ENCODE results near the gene MLXIP.

GRCh38 chr12:122171399-122171798, 92.8 kb downstream of the MLXIP start:
- TF ChIP-seq CTCF (IDR thresholded peaks at IDR 0.05; ENCODE audit: poor library complexity, severe bottlenecking) (no peak), POLR2AphosphoS5 (IDR thresholded peaks at IDR 0.05) (no peak), SMC3 (conservative IDR thresholded peaks at IDR 0.05; ENCODE audit: poor library complexity) (no peak), EP300 (conservative IDR thresholded peaks at IDR 0.05; ENCODE audit: poor library complexity, severe bottlenecking) (no peak), REST (IDR thresholded peaks at IDR 0.05; ENCODE audit: borderline replicate concordance) (no peak), EZH2 (IDR thresholded peaks at IDR 0.05; ENCODE audit: borderline replicate concordance, insufficient read depth, low read length, poor library complexity, severe bottlenecking) (no peak), MXI1 (conservative IDR thresholded peaks at IDR 0.05; ENCODE audit: poor library complexity, severe bottlenecking) (no peak), RAD21 (conservative IDR thresholded peaks at IDR 0.05) (no peak)

Measured in neural cell (in vitro differentiated cells).